ENCODE measurements around the gene FHL2. TPM values are rescaled to one million over a fixed set of nuclear protein-coding genes. Genes with fewer than 3 reads are reported as not detected.

Gene FHL2
- total and polyA plus RNA-seq, 2 experiments from 2014 or later, result 17.9 to 18.8 TPM

DNA sequence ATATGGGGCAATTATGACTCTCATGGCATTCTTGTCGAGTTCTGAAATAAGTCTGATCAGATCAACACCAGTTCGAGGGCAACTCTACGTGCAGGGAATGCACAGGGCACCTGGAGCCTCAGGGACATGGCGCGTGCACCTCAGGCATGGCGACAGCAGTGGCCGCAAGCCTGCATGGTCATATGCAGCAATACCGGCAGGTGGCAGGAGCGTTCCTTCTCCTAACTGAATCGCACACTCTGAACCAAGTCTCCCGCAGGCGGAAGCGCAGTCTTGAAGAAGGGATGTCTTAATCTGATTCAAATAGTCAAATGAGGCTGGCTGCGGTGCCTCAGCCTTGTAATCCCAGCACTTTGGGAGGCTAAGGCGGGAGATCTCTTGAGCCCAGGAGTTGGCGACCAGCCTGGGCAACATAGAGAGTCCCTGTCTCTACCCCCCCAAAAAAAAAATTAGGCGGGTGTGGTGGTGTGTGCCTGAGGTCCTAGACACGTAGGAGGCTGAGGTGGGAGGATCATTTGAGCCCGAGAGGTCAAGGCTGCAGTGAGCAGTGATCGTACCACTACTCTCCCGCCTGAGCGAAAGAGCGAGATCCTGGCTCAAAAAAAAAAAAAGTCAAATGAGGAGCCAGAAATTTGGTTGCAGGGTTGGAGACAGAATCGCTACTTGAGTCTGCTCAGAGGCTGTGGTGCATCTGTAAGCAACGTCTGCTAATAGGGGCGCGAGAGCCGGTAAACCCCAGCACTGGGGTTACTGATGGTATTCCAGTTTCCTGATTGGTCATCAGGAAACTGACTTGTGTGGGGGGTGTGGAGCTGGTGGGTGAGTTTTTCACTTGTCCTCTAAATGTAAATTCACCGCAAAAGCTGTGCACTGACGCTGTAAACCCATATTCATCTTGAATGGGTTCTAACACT is 28.8 kb downstream of the FHL2 start:
- H4K20me1 ChIP-seq (ENCODE audit: insufficient read depth, poor library complexity, severe bottlenecking), result no peaks in the 10 kb centered on the region
- H3K27ac ChIP-seq, result no peak overlapping the region
- no peak overlapping the region for H3K4me3 ChIP-seq
- H3K27me3 ChIP-seq, result no peaks in the 10 kb centered on the region
- WGBS (ENCODE audit: low lambda C conversion rate, missing lambda C conversion rate), result 49% methylated on average over 29 of the region's 30 CpGs
- no peaks in the 10 kb centered on the region for H3K36me3 ChIP-seq (replicated peaks; ENCODE audit: insufficient read depth, low read depth)
- TF ChIP-seq CTCF (IDR thresholded peaks at IDR 0.05; ENCODE audit: poor library complexity), result peak; percentile 85
- no peak for TF ChIP-seq EZH2phosphoT487 (IDR thresholded peaks at IDR 0.05; ENCODE audit: low read depth, severe bottlenecking, unreplicated experiment)
- no peak for TF ChIP-seq EZH2 (IDR thresholded peaks at IDR 0.05; ENCODE audit: borderline replicate concordance)
- DNase-seq (ENCODE audit: low spot score), result peak; percentile 93
- no peaks in the 10 kb centered on the region for H3K4me1 ChIP-seq (ENCODE audit: insufficient read depth)
- no peaks in the 10 kb centered on the region for H3K79me2 ChIP-seq
- no peak overlapping the region for H3K4me2 ChIP-seq
- H3K9me3 ChIP-seq (ENCODE audit: low read depth), result no peaks in the 10 kb centered on the region
- H2AFZ ChIP-seq, result no peak overlapping the region
- no peaks in the 10 kb centered on the region for H3K9me2 ChIP-seq (replicated peaks; ENCODE audit: insufficient read depth)

- no peak for DNase-seq (ENCODE audit: low spot score)
- Histone ChIP-seq H3K9me2 (replicated peaks; ENCODE audit: insufficient read depth) (no peaks in the 10 kb centered on the region), H3K27ac (no peak overlapping the region), H3K27me3 (no peaks in the 10 kb centered on the region), H3K9me3 (ENCODE audit: low read depth) (no peaks in the 10 kb centered on the region), H3K4me2 (no peak overlapping the region), H3K36me3 (replicated peaks; ENCODE audit: insufficient read depth, low read depth) (no peaks in the 10 kb centered on the region), H3K4me1 (ENCODE audit: insufficient read depth) (no peaks in the 10 kb centered on the region), H2AFZ (no peak overlapping the region), H3K79me2 (no peaks in the 10 kb centered on the region), H4K20me1 (ENCODE audit: insufficient read depth, poor library complexity, severe bottlenecking) (no peaks in the 10 kb centered on the region), H3K4me3 (no peak overlapping the region)
- WGBS (ENCODE audit: low lambda C conversion rate, missing lambda C conversion rate), result 80% methylated on average over 8 of the region's 8 CpGs
- TF ChIP-seq EZH2phosphoT487 (IDR thresholded peaks at IDR 0.05; ENCODE audit: low read depth, severe bottlenecking, unreplicated experiment) (no peak), EZH2 (IDR thresholded peaks at IDR 0.05; ENCODE audit: borderline replicate concordance) (no peak), CTCF (IDR thresholded peaks at IDR 0.05; ENCODE audit: poor library complexity) (no peak)
These were observed 30.0 kb downstream of the FHL2 start for GRCh38 chr2:105368759-105369408.

- Histone ChIP-seq H3K27ac (no peak overlapping the region), H3K79me2 (no peaks in the 10 kb centered on the region), H2AFZ (no peak overlapping the region), H3K9me3 (ENCODE audit: low read depth) (no peaks in the 10 kb centered on the region), H3K4me3 (no peak overlapping the region), H3K27me3 (no peaks in the 10 kb centered on the region), H3K9me2 (replicated peaks; ENCODE audit: insufficient read depth) (no peaks in the 10 kb centered on the region), H3K36me3 (replicated peaks; ENCODE audit: insufficient read depth, low read depth) (no peaks in the 10 kb centered on the region), H3K4me1 (ENCODE audit: insufficient read depth) (no peaks in the 10 kb centered on the region), H4K20me1 (ENCODE audit: insufficient read depth, poor library complexity, severe bottlenecking) (no peaks in the 10 kb centered on the region), H3K4me2 (no peak overlapping the region)
- 92% methylated on average over 3 of the region's 3 CpGs for WGBS (ENCODE audit: low lambda C conversion rate, missing lambda C conversion rate)
- DNase-seq (ENCODE audit: low spot score), result no peak
- TF ChIP-seq EZH2phosphoT487 (IDR thresholded peaks at IDR 0.05; ENCODE audit: low read depth, severe bottlenecking, unreplicated experiment), result no peak
These were observed 33.6 kb downstream of the FHL2 start for GRCh38 chr2:105365206-105365605.

All from hepatocyte (in vitro differentiated cells).